K562 (cell line): ENCODE results near the gene SLC43A1. TPM values are rescaled to one million over a fixed set of nuclear protein-coding genes. Genes with fewer than 3 reads are reported as not detected.
A peak's percentile ranks its signal among the peaks of the same experiment; 100 is the strongest.

Experiments
- ATAC-seq: fragments of 200-7000 bp; cut with Tn5 transposase; 3 replicates; pipeline ENCODE4 v1.9.1; 2020; ENCODE audit warnings: moderate library complexity
- BruUV-seq: library from RNA; stranded (reverse); fragments of 400-500 nt; replicated peaks from 2 replicates; lab custom pipeline; 2021; lab: Mats Ljungman, UMichigan
- CTCF ChIA-PET: fragments of 300-600 bp; formaldehyde crosslinking; extraction: SDS; loops from one replicate; lab custom pipeline; 2021; ENCODE audit warnings: low intra/inter-chr PET ratio; lab: Yijun Ruan, JAX
- POLR2A ChIA-PET: fragments of 300-600, 350-650 bp; sonication (Branson Sonifier 250); formaldehyde crosslinking; extraction: SDS; loops from one replicate; lab custom pipeline; 2021; ENCODE audit warnings: antibody characterized with exemption, inconsistent platforms; lab: Yijun Ruan, JAX
- DNase-seq, 4 experiments: peaks; one replicate each; pipeline versions ENCODE4 v3.0.0 to v3.0.0-alpha.2; 2011 to 2018; ENCODE audit warnings: low spot score in 3 of 4, mixed read lengths in 3 of 4; ENCODE audit errors: extremely low read depth in 1 of 4
- FAIRE-seq: peaks from 2 replicates; lab custom pipeline; 2011; peaks lifted over from hg19 to GRCh38; lab: Jason Lieb, UNC
- H2AFZ ChIP-seq: 2 replicates; pipeline ENCODE4 v1.6.0; 2011; ENCODE audit warnings: low read depth, low read length, control low read depth, inconsistent platforms
- H3K27ac ChIP-seq: fragments of 200-600 bp; 3 replicates; pipeline ENCODE4 v1.8.0; 2011; ENCODE audit warnings: low read depth, mild to moderate bottlenecking, control low read depth, inconsistent platforms, low read length, moderate library complexity, mixed read lengths; ENCODE audit errors: extremely low read depth
- H3K27me3 ChIP-seq, 2 experiments: fragments of 300-600 bp in 1 of 2; 2 replicates in 1 of 2; 3 replicates in 1 of 2; pipeline versions ENCODE4 v1.6.0 to v1.8.0; 2011; ENCODE audit warnings: inconsistent platforms in 2 of 2, low read length in 2 of 2, mild to moderate bottlenecking in 1 of 2, mixed read lengths in 1 of 2, moderate library complexity in 1 of 2; ENCODE audit not compliant: control insufficient read depth in 2 of 2, insufficient read depth in 2 of 2
- H3K36me3 ChIP-seq: fragments of 300-600 bp; 3 replicates; pipeline ENCODE4 v1.8.0; 2011; ENCODE audit warnings: mild to moderate bottlenecking, low read length, inconsistent platforms; ENCODE audit not compliant: control insufficient read depth, insufficient read depth
- H3K4me1 ChIP-seq, 2 experiments: fragments of 200-600 bp in 1 of 2; replicated peaks in 1 of 2; 2 replicates in 1 of 2; 3 replicates in 1 of 2; pipeline versions ENCODE4 v1.5.1 to v1.8.0; 2011; ENCODE audit warnings: inconsistent platforms in 2 of 2, low read length in 2 of 2, mild to moderate bottlenecking in 1 of 2, mixed read lengths in 1 of 2, moderate library complexity in 1 of 2; ENCODE audit not compliant: control insufficient read depth in 2 of 2, insufficient read depth in 2 of 2
- H3K4me2 ChIP-seq: 2 replicates; pipeline ENCODE4 v1.6.1; 2011; ENCODE audit warnings: low read length, control low read depth, inconsistent platforms, mixed read lengths; ENCODE audit not compliant: insufficient read depth
- H3K4me3 ChIP-seq: fragments of 200-600 bp; sonication (generic), shearing (Covaris generic); 2 replicates; pipeline ENCODE4 v1.5.1; 2016; ENCODE audit warnings: control low read depth, inconsistent platforms
- H3K79me2 ChIP-seq: fragments of 200-600 bp; 3 replicates; pipeline ENCODE4 v1.8.0; 2011; ENCODE audit warnings: low read length, inconsistent platforms; ENCODE audit not compliant: control insufficient read depth, insufficient read depth
- H3K9ac ChIP-seq, 2 experiments: 2 replicates each; pipeline versions ENCODE4 v1.6.0 to v1.6.1; 2011; ENCODE audit warnings: low read depth in 2 of 2, low read length in 2 of 2, control low read depth in 1 of 2, inconsistent platforms in 1 of 2, mild to moderate bottlenecking in 1 of 2, mixed read lengths in 1 of 2; ENCODE audit not compliant: insufficient read depth in 1 of 2
- H3K9me1 ChIP-seq: one replicate; pipeline ENCODE4 v1.6.0; 2011; ENCODE audit warnings: inconsistent platforms, mild to moderate bottlenecking, low read length, moderate library complexity; ENCODE audit not compliant: control insufficient read depth, insufficient read depth
- H3K9me3 ChIP-seq: replicated peaks from 2 replicates; pipeline ENCODE4 v1.5.1; 2011; ENCODE audit warnings: low read depth, low read length, inconsistent platforms; ENCODE audit not compliant: control insufficient read depth, insufficient read depth
- H4K20me1 ChIP-seq: replicated peaks from 2 replicates; pipeline ENCODE4 v1.6.1; 2011; ENCODE audit warnings: low read length, inconsistent platforms, mixed read lengths; ENCODE audit not compliant: control insufficient read depth, insufficient read depth
- ESRRA ChIP-seq: fragments of 450-650 bp; IDR thresholded peaks from 2 replicates; pipeline ENCODE4 v1.6.1; 2014; ENCODE audit warnings: low read depth, mild to moderate bottlenecking, moderate library complexity, borderline replicate concordance
- POLR2G ChIP-seq: fragments of 200-400 bp; formaldehyde crosslinking; IDR thresholded peaks from 2 replicates; pipeline ENCODE4 v1.6.1; 2017; ENCODE audit warnings: low read depth, mild to moderate bottlenecking, antibody characterized with exemption, low read length, moderate library complexity
- RBM22 ChIP-seq: fragments of 200-400 bp; formaldehyde crosslinking; IDR thresholded peaks from 2 replicates; pipeline ENCODE4 v1.6.1; 2018; ENCODE audit warnings: low read length, low read depth; ENCODE audit not compliant: poor library complexity, severe bottlenecking
- RNF2 ChIP-seq: sonication (generic); IDR thresholded peaks from 2 replicates; pipeline ENCODE4 v1.6.1; 2016
- THRAP3 ChIP-seq: fragments of 450-650 bp; IDR thresholded peaks from 2 replicates; pipeline ENCODE4 v1.6.1; 2016; ENCODE audit warnings: mild to moderate bottlenecking, inconsistent platforms, borderline replicate concordance
- ZBTB7A ChIP-seq: IDR thresholded peaks from 2 replicates; pipeline ENCODE4 v1.6.1; 2011; ENCODE audit warnings: low read depth, mild to moderate bottlenecking, low read length, moderate library complexity, borderline replicate concordance; ENCODE audit not compliant: control insufficient read depth
- WGBS: fragments of 100-300 bp; shearing (Covaris generic); methylation state at CpG from one replicate; pipeline ENCODE4 v1.1.6; 2016; ENCODE audit warnings: low coverage, mixed read lengths; ENCODE audit not compliant: insufficient coverage; ENCODE audit errors: missing lambda C conversion rate; 5-methylcytosine and 5-hydroxymethylcytosine counted together
- in situ Hi-C: fragments of 300-500 bp; cut with MboI; formaldehyde crosslinking; loops from 4 replicates; pipeline ENCODE4 v1.15.0; 2018; ENCODE audit warnings: inconsistent platforms, mixed read lengths
- intact Hi-C: fragments of 100-400 bp; cut with micrococcal nuclease; formaldehyde crosslinking; loops from 2 replicates; pipeline ENCODE4 v1.14.2; 2022
- polyA plus RNA-seq, 8 experiments: library from polyadenylated mRNA; depleted of rRNA in 4 of 8; stranded (reverse) in 5 of 8; unstranded in 3 of 8; fragments of >200 nt; fragmentation: Nextera tagmentation in 2 of 8; fragmentation: Illumina TruSeq in 1 of 8; extraction: Ambion mirVana in 2 of 8; extraction: Trizol in 1 of 8; gene quantifications; 2 replicates each; pipeline versions ENCODE4 v1.2.1 to v1.2.3, GENCODE V29; 2011 to 2014; ENCODE audit warnings: inconsistent platforms in 1 of 8, missing spikeins in 1 of 8
- total RNA-seq, 7 experiments: library from RNA; depleted of rRNA in 6 of 7; stranded (reverse); fragments of >200 nt in 6 of 7; fragmentation: Illumina TruSeq in 2 of 7; extraction: Trizol in 2 of 7; gene quantifications; 2 replicates each; pipeline versions ENCODE4 v1.2.1 to v1.2.3, GENCODE V29; 2011 to 2021; ENCODE audit warnings: low replicate concordance in 1 of 7
- TF ChIP-seq, protein P1 (sequence below), 2 experiments: fragments of 450-650 bp in 1 of 2; sonication (generic) in 1 of 2; formaldehyde crosslinking in 1 of 2; IDR thresholded peaks; 2 replicates each; pipeline versions ENCODE4 v1.7.1 to v1.9.0; 2016 to 2022; ENCODE audit warnings: inconsistent platforms in 1 of 2, mild to moderate bottlenecking in 1 of 2, missing genetic modification reagents in 1 of 2
- TF ChIP-seq, protein P2 (sequence below): sonication (generic); formaldehyde crosslinking; IDR thresholded peaks from 2 replicates; pipeline ENCODE4 v1.8.1; 2023; ENCODE audit warnings: mild to moderate bottlenecking, missing genetic modification reagents

The SLC43A1 gene
- total and polyA plus RNA-seq, 9 of the 15 experiments (the other 6 are each of a cell fraction or from before 2014, with no cell fraction given) = 2.6 to 41.8 (median 24.6) TPM

DNA sequence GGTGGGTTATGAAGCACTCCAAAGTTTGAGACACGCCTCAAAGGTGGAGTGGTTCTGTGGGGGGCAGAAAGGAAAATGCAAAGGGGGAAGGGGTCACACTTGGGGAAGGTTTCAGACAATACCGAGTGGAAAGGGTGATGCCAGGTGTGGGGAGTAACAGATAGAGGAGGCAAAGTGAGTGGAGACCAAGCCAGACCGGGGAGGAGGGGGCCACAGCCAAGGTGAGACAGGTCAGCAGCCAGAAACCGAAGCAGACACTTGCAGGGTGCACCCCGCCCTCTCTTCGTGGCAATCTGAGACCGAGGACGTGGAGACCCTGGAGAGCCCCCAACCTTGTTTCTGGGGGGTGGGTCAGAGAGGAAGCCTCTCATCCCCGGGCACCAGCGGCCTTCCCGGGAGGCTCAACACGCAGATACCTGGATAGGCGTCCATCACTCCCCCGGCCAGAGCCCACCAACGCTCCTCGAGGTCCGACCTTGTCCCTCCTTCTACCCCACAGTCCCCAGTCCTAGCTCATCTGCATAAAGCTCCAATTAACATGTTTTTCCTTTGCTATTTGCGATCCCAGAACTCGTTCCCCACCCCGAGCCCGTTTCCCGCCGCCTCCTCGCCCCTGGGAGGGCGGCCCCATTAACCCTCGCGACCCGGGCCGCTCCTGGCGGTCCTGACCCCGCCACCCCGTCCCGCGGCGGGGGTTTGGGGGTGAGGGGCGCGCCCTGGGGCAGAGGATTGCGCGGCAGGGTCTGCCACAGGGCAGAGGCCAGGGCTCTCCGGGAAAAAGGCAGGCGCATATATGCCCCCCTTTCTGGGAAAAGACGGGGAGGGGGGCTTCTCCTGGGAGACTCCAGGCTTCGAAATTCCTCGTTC is 33.4 kb downstream of the SLC43A1 start:
- H3K36me3 ChIP-seq = peaks cover 34% of the 10 kb centered on the region
- in situ Hi-C loops (no loop called here), intact Hi-C loops (no loop called here)
- 66% methylated on average over 19 of the region's 44 CpGs for WGBS
- DNase-seq (no peak), ATAC-seq (no peak), FAIRE-seq (no peak)
- H3K4me3 ChIP-seq = no peak overlapping the region
- no peak overlapping the region for H3K4me2 ChIP-seq
- CTCF ChIA-PET = no interaction called here
- peaks cover 8% of the 10 kb centered on the region; the same call in 1 of the 2 replicates for H4K20me1 ChIP-seq
- H3K27me3 ChIP-seq = no peaks in the 10 kb centered on the region
- no peaks in the 10 kb centered on the region for H3K79me2 ChIP-seq
- H3K9me3 ChIP-seq = no peaks in the 10 kb centered on the region
- H2AFZ ChIP-seq = no peak overlapping the region
- H3K27ac ChIP-seq = no peak overlapping the region
- H3K9me1 ChIP-seq = no peaks in the 10 kb centered on the region
- H3K9ac ChIP-seq = 0 out of 4 replicates have a peak overlapping the region, but pooled peaks of 1 of the 2 experiments have one; percentile 33
- no TSS peak for BruUV-seq
- POLR2A ChIA-PET = interaction anchor here (0.9 to 1.0 kb wide), 3 partner anchors 9 to 16 kb away, joined by 3 to 4 read pairs (median 4); no protein-coding TSS in a partner anchor
- H3K4me1 ChIP-seq = peaks cover 6 to 16% of the 10 kb centered on the region in 2 experiments; a peak in 4 of 5 replicates
- TF ChIP-seq RNF2 (no peak), ESRRA (no peak), POLR2G (0 out of 2 replicates have a peak, but pooled peaks have one; percentile 29), THRAP3 (no peak), RBM22 (peak; percentile 30), ZBTB7A (peak; percentile 33; the same call in 1 of the 2 replicates)
- TF ChIP-seq, protein P1, sequence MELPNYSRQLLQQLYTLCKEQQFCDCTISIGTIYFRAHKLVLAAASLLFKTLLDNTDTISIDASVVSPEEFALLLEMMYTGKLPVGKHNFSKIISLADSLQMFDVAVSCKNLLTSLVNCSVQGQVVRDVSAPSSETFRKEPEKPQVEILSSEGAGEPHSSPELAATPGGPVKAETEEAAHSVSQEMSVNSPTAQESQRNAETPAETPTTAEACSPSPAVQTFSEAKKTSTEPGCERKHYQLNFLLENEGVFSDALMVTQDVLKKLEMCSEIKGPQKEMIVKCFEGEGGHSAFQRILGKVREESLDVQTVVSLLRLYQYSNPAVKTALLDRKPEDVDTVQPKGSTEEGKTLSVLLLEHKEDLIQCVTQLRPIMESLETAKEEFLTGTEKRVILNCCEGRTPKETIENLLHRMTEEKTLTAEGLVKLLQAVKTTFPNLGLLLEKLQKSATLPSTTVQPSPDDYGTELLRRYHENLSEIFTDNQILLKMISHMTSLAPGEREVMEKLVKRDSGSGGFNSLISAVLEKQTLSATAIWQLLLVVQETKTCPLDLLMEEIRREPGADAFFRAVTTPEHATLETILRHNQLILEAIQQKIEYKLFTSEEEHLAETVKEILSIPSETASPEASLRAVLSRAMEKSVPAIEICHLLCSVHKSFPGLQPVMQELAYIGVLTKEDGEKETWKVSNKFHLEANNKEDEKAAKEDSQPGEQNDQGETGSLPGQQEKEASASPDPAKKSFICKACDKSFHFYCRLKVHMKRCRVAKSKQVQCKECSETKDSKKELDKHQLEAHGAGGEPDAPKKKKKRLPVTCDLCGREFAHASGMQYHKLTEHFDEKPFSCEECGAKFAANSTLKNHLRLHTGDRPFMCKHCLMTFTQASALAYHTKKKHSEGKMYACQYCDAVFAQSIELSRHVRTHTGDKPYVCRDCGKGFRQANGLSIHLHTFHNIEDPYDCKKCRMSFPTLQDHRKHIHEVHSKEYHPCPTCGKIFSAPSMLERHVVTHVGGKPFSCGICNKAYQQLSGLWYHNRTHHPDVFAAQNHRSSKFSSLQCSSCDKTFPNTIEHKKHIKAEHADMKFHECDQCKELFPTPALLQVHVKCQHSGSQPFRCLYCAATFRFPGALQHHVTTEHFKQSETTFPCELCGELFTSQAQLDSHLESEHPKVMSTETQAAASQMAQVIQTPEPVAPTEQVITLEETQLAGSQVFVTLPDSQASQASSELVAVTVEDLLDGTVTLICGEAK (IDR thresholded peaks at IDR 0.05) = no peak
- TF ChIP-seq, protein P1 (CRISPR knock-in tag; IDR thresholded peaks at IDR 0.05) = no peak
- TF ChIP-seq, protein P2, sequence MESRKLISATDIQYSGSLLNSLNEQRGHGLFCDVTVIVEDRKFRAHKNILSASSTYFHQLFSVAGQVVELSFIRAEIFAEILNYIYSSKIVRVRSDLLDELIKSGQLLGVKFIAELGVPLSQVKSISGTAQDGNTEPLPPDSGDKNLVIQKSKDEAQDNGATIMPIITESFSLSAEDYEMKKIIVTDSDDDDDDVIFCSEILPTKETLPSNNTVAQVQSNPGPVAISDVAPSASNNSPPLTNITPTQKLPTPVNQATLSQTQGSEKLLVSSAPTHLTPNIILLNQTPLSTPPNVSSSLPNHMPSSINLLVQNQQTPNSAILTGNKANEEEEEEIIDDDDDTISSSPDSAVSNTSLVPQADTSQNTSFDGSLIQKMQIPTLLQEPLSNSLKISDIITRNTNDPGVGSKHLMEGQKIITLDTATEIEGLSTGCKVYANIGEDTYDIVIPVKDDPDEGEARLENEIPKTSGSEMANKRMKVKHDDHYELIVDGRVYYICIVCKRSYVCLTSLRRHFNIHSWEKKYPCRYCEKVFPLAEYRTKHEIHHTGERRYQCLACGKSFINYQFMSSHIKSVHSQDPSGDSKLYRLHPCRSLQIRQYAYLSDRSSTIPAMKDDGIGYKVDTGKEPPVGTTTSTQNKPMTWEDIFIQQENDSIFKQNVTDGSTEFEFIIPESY (CRISPR knock-in tag) = peak; percentile 62; the same call in 1 of the 2 replicates
